Gastrocnemius medialis (tissue), 4 donors: ENCODE results near the gene NUP153.

ENCODE experiments used
- CTCF ChIP-seq, 5 experiments: fragments of 450-650 bp in 3 of 5; fragments of 200-600 bp in 2 of 5; sonication (generic) in 2 of 5; IDR thresholded peaks in 4 of 5; conservative IDR thresholded peaks in 1 of 5; 1 replicate in 4 of 5; 2 replicates in 1 of 5; pipeline ENCODE4 v1.5.1; 2016 to 2019; ENCODE audit warnings: antibody characterized with exemption in 5 of 5, mild to moderate bottlenecking in 3 of 5, moderate library complexity in 3 of 5
- POLR2A ChIP-seq, 2 donors: fragments of 450-650 bp; IDR thresholded peaks; one replicate each; pipeline ENCODE4 v1.6.1; 2017; ENCODE audit warnings: antibody characterized with exemption in 2 of 2, mild to moderate bottlenecking in 2 of 2, moderate library complexity in 2 of 2

GRCh38 chr6:17714177-17714576 is 7.5 kb upstream of the NUP153 start:
- no peak for TF ChIP-seq POLR2A (IDR thresholded peaks at IDR 0.05)
- no peak for TF ChIP-seq CTCF (IDR thresholded peaks at IDR 0.05 in 4 of 5, conservative IDR thresholded peaks at IDR 0.05 in 1 of 5)
